ENCODE measurements around the gene TXNDC17.
"Not testable (repeated sequence)": the region's sequence is repeated elsewhere in the genome, so short reads cannot be mapped to it uniquely, and the experiment has no call there.

TXNDC17 gene

DNA sequence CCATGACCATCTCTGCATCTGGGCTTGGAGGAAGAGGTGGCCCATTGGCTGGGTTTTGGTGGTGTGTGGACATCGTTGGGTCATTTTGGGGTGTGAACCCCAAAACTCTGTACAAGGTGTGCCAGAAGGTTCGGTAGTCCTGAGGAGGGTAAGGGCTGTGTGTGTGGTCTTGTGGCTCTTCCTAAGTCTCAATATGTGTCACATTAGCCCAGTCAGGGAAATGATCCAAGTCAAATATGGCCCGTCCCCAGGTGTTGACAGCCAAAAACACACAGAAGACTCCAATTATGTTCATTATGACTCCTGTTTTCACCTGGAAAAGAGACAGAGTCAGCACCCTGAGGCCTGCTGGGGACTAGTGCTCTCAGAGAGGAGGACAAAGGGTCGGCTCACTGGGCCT is 45.2 kb downstream of the TXNDC17 start:
- DNase-seq, result no peak

- no peak for DNase-seq
Observed at GRCh38 chr17:6688944-6689343, 48.1 kb downstream of the TXNDC17 start.

GRCh38 chr17:6690641-6691040 is 49.8 kb downstream of the TXNDC17 start:
- DNase-seq, result no peak

GRCh38 chr17:6691546-6691945 is 50.7 kb downstream of the TXNDC17 start:
- no peak for DNase-seq

GRCh38 chr17:6691958-6692357 is 51.1 kb downstream of the TXNDC17 start:
- DNase-seq, result not testable (repeated sequence)
